Neural crest cell (in vitro differentiated cells): ENCODE data around the gene UGT1A8. TPM values are rescaled to one million over a fixed set of nuclear protein-coding genes. Genes with fewer than 3 reads are reported as not detected.

ENCODE experiments used
- DNase-seq: peaks from one replicate; pipeline ENCODE4 v3.0.0; 2021; ENCODE audit warnings: low read depth, mixed read lengths, low spot score
- H3K27ac Mint-ChIP-seq: one replicate; pipeline ENCODE4 v1.8.0; 2021; ENCODE audit warnings: mild to moderate bottlenecking, mixed read lengths; ENCODE audit not compliant: unreplicated experiment
- H3K27me3 Mint-ChIP-seq: 2 replicates; pipeline ENCODE4 v1.8.0; 2021; ENCODE audit warnings: low read depth, mild to moderate bottlenecking, mixed read lengths
- H3K36me3 Mint-ChIP-seq: 2 replicates; pipeline ENCODE4 v1.8.0; 2021; ENCODE audit warnings: low read depth, mild to moderate bottlenecking, mixed read lengths
- H3K4me1 Mint-ChIP-seq: 2 replicates; pipeline ENCODE4 v1.8.0; 2021; ENCODE audit warnings: mixed read lengths
- H3K4me3 Mint-ChIP-seq: one replicate; pipeline ENCODE4 v1.8.0; 2021; ENCODE audit warnings: mild to moderate bottlenecking, mixed read lengths
- H3K9me3 Mint-ChIP-seq: 2 replicates; pipeline ENCODE4 v1.8.0; 2021; ENCODE audit warnings: mixed read lengths
- CTCF ChIP-seq: fragments of 200-600 bp; sonication (generic); conservative IDR thresholded peaks from 2 replicates; pipeline ENCODE4 v1.5.0; 2021; ENCODE audit warnings: antibody characterized with exemption, mild to moderate bottlenecking
- total RNA-seq: library from RNA; stranded (reverse); gene quantifications from 2 replicates; pipeline ENCODE4 v1.2.1, GENCODE V29; 2021

UGT1A8 gene
- total RNA-seq, 1 donor from 2014 or later: not detected

GRCh38 chr2:233800208-233800607 is 182.8 kb downstream of the UGT1A8 start:
- no peak overlapping the region for H3K27ac Mint-ChIP-seq
- no peaks in the 10 kb centered on the region for H3K36me3 Mint-ChIP-seq
- no peak for DNase-seq
- no peak overlapping the region for H3K4me3 Mint-ChIP-seq
- H3K9me3 Mint-ChIP-seq: peaks cover 4% of the 10 kb centered on the region
- TF ChIP-seq CTCF: no peak
- peaks cover 3% of the 10 kb centered on the region for H3K27me3 Mint-ChIP-seq
- H3K4me1 Mint-ChIP-seq: no peaks in the 10 kb centered on the region

- no peak overlapping the region for H3K27ac Mint-ChIP-seq
- no peak for TF ChIP-seq CTCF
- H3K4me3 Mint-ChIP-seq: no peak overlapping the region
- H3K36me3 Mint-ChIP-seq: no peaks in the 10 kb centered on the region
- no peaks in the 10 kb centered on the region for H3K4me1 Mint-ChIP-seq
- no peak for DNase-seq
- H3K9me3 Mint-ChIP-seq: peaks cover 4% of the 10 kb centered on the region
- peaks cover 3% of the 10 kb centered on the region for H3K27me3 Mint-ChIP-seq
These were observed 184.1 kb downstream of the UGT1A8 start for GRCh38 chr2:233801357-233802131.

- Mint-ChIP-seq H3K4me3 (no peak overlapping the region), H3K27me3 (peaks cover 3% of the 10 kb centered on the region), H3K27ac (peak overlapping the region; percentile 47), H3K36me3 (no peaks in the 10 kb centered on the region), H3K4me1 (no peaks in the 10 kb centered on the region), H3K9me3 (peaks cover 4% of the 10 kb centered on the region)
- no peak for DNase-seq
- no peak for TF ChIP-seq CTCF
These were observed 184.8 kb downstream of the UGT1A8 start for GRCh38 chr2:233802132-233802815.

GRCh38 chr2:233803292-233803911 is 186.0 kb downstream of the UGT1A8 start:
- Mint-ChIP-seq H3K27me3 (peaks cover 3% of the 10 kb centered on the region), H3K36me3 (no peaks in the 10 kb centered on the region), H3K4me1 (no peaks in the 10 kb centered on the region), H3K9me3 (peaks cover 4% of the 10 kb centered on the region), H3K4me3 (no peak overlapping the region), H3K27ac (no peak overlapping the region)
- no peak for DNase-seq
- TF ChIP-seq CTCF: no peak

- no peak for DNase-seq
- no peak for TF ChIP-seq CTCF
- H3K4me3 Mint-ChIP-seq: no peak overlapping the region
- peaks cover 4% of the 10 kb centered on the region for H3K9me3 Mint-ChIP-seq
- H3K36me3 Mint-ChIP-seq: no peaks in the 10 kb centered on the region
- no peak overlapping the region for H3K27ac Mint-ChIP-seq
- peaks cover 3% of the 10 kb centered on the region for H3K27me3 Mint-ChIP-seq
- H3K4me1 Mint-ChIP-seq: no peaks in the 10 kb centered on the region
These were observed 186.6 kb downstream of the UGT1A8 start for GRCh38 chr2:233803994-233804393.
